ENCODE measurements around the gene C9orf50.

GRCh38 chr9:129572517-129572916 lies 48.4 kb downstream of the C9orf50 start:
- TF ChIP-seq POLR2AphosphoS5 (IDR thresholded peaks at IDR 0.05; ENCODE audit: low read depth, low read length) = no peak
- TF ChIP-seq CTCF (IDR thresholded peaks at IDR 0.05) = no peak
- no peak for TF ChIP-seq REST (IDR thresholded peaks at IDR 0.05; ENCODE audit: insufficient read depth in 1 of 2, low read depth in 2 of 2, low read length in 1 of 2)

Measured in Panc1 (cell line).